Smooth muscle cell (in vitro differentiated cells): ENCODE data around the gene SALL3. TPM values are rescaled to one million over a fixed set of nuclear protein-coding genes. Genes with fewer than 3 reads are reported as not detected.

ENCODE experiments used
- DNase-seq: peaks from one replicate; lab custom pipeline; 2025; ENCODE audit not compliant: unreplicated experiment; lab: John Stamatoyannopoulos, UW
- H2AFZ ChIP-seq: fragments of 200-600 bp; sonication (generic); 2 replicates; pipeline ENCODE4 v1.6.0; 2016; ENCODE audit warnings: antibody characterized with exemption, low read depth, mild to moderate bottlenecking
- H3F3A ChIP-seq: fragments of 200-600 bp; sonication (generic); 2 replicates; pipeline ENCODE4 v1.6.0; 2017; ENCODE audit warnings: antibody characterized with exemption, low read depth
- H3K27ac ChIP-seq: fragments of 200-600 bp; sonication (generic); 2 replicates; pipeline ENCODE4 v1.5.1; 2016; ENCODE audit warnings: low read depth, mild to moderate bottlenecking
- H3K27me3 ChIP-seq: fragments of 200-600 bp; sonication (generic); 2 replicates; pipeline ENCODE4 v1.6.1; 2016; ENCODE audit warnings: low read depth, mild to moderate bottlenecking
- H3K36me3 ChIP-seq: fragments of 200-600 bp; sonication (generic); 2 replicates; pipeline ENCODE4 v1.5.1; 2016; ENCODE audit warnings: low read depth
- H3K4me1 ChIP-seq: fragments of 200-600 bp; sonication (generic); 2 replicates; pipeline ENCODE4 v1.5.1; 2016; ENCODE audit warnings: low read depth
- H3K4me2 ChIP-seq: fragments of 200-600 bp; sonication (generic); 2 replicates; pipeline ENCODE4 v1.6.0; 2016; ENCODE audit warnings: mild to moderate bottlenecking
- H3K4me3 ChIP-seq: fragments of 200-600 bp; sonication (generic); 2 replicates; pipeline ENCODE4 v1.5.1; 2016; ENCODE audit warnings: mild to moderate bottlenecking
- H3K79me2 ChIP-seq: fragments of 200-600 bp; sonication (generic); 2 replicates; pipeline ENCODE4 v1.6.0; 2016; ENCODE audit warnings: low read depth, mild to moderate bottlenecking
- H3K9ac ChIP-seq: fragments of 200-600 bp; sonication (generic); 2 replicates; pipeline ENCODE4 v1.6.0; 2016; ENCODE audit warnings: low read depth
- H3K9me3 ChIP-seq: fragments of 200-600 bp; sonication (generic); replicated peaks from 2 replicates; pipeline ENCODE4 v1.5.1; 2016; ENCODE audit warnings: low read depth
- H4K20me1 ChIP-seq: fragments of 200-600 bp; sonication (generic); 2 replicates; pipeline ENCODE4 v1.6.0; 2016; ENCODE audit warnings: low read depth
- CTCF ChIP-seq: fragments of 200-600 bp; sonication (generic); IDR thresholded peaks from 2 replicates; pipeline ENCODE4 v1.5.1; 2017; ENCODE audit warnings: borderline replicate concordance, mild to moderate bottlenecking, antibody characterized with exemption; ENCODE audit not compliant: insufficient read depth, poor library complexity, severe bottlenecking
- WGBS: methylation state at CpG from one replicate; pipeline ENCODE4 v1.1.7; 2016; ENCODE audit warnings: low lambda C conversion rate; 5-methylcytosine and 5-hydroxymethylcytosine counted together
- polyA plus RNA-seq: library from polyadenylated mRNA; unstranded; fragments of >200 nt; fragmentation: Nextera tagmentation; extraction: Ambion mirVana; gene quantifications from 2 replicates; pipeline ENCODE4 v1.2.1, GENCODE V29; 2016
- total RNA-seq: library from RNA; depleted of rRNA; stranded (reverse); fragments of >200 nt; gene quantifications from 2 replicates; pipeline ENCODE4 v1.2.3, GENCODE V29; 2014

The SALL3 gene
- total and polyA plus RNA-seq, 2 experiments from 2014 or later, result 0.81 to 1.00 TPM

- no peaks in the 10 kb centered on the region for H4K20me1 ChIP-seq
- no peak overlapping the region for H3K27ac ChIP-seq
- no peak for DNase-seq
- no peaks in the 10 kb centered on the region for H3F3A ChIP-seq
- no peaks in the 10 kb centered on the region for H3K79me2 ChIP-seq
- peaks cover 9% of the 10 kb centered on the region for H3K4me1 ChIP-seq
- H3K4me3 ChIP-seq, result no peak overlapping the region
- WGBS, result 94% methylated on average over 13 of the region's 13 CpGs
- H3K9me3 ChIP-seq, result no peaks in the 10 kb centered on the region
- H3K36me3 ChIP-seq, result no peaks in the 10 kb centered on the region
- H3K4me2 ChIP-seq, result no peak overlapping the region
- H3K9ac ChIP-seq, result no peak overlapping the region
- no peak overlapping the region for H2AFZ ChIP-seq
- H3K27me3 ChIP-seq, result no peaks in the 10 kb centered on the region
- no peak for TF ChIP-seq CTCF
These were observed 30.9 kb upstream of the SALL3 start for GRCh38 chr18:78948707-78949106.

- no peak for TF ChIP-seq CTCF
- DNase-seq, result no peak
- WGBS, result 93% methylated on average over 17 of the region's 17 CpGs
These were observed 30.4 kb upstream of the SALL3 start for GRCh38 chr18:78949216-78949615.

GRCh38 chr18:78950386-78950785 is 29.2 kb upstream of the SALL3 start:
- H3K27ac ChIP-seq, result no peak overlapping the region
- H3F3A ChIP-seq, result no peaks in the 10 kb centered on the region
- no peak overlapping the region for H3K4me2 ChIP-seq
- H2AFZ ChIP-seq, result no peak overlapping the region
- H3K27me3 ChIP-seq, result no peaks in the 10 kb centered on the region
- WGBS, result 88% methylated on average over 10 of the region's 10 CpGs
- no peaks in the 10 kb centered on the region for H3K36me3 ChIP-seq
- H3K9ac ChIP-seq, result no peak overlapping the region
- H3K9me3 ChIP-seq, result no peaks in the 10 kb centered on the region
- H3K79me2 ChIP-seq, result no peaks in the 10 kb centered on the region
- H3K4me1 ChIP-seq, result peaks cover 9% of the 10 kb centered on the region
- DNase-seq, result no peak
- no peak overlapping the region for H3K4me3 ChIP-seq
- TF ChIP-seq CTCF, result no peak
- H4K20me1 ChIP-seq, result no peaks in the 10 kb centered on the region

More at GRCh38 chr18:78949216-78949615, 30.4 kb upstream of the SALL3 start:
- Histone ChIP-seq H4K20me1 (no peaks in the 10 kb centered on the region), H3K4me2 (no peak overlapping the region), H2AFZ (no peak overlapping the region), H3K27me3 (no peaks in the 10 kb centered on the region), H3K9me3 (no peaks in the 10 kb centered on the region), H3K9ac (no peak overlapping the region), H3K27ac (no peak overlapping the region), H3K4me3 (no peak overlapping the region), H3F3A (no peaks in the 10 kb centered on the region), H3K36me3 (no peaks in the 10 kb centered on the region), H3K4me1 (peaks cover 9% of the 10 kb centered on the region), H3K79me2 (no peaks in the 10 kb centered on the region)

DNA sequence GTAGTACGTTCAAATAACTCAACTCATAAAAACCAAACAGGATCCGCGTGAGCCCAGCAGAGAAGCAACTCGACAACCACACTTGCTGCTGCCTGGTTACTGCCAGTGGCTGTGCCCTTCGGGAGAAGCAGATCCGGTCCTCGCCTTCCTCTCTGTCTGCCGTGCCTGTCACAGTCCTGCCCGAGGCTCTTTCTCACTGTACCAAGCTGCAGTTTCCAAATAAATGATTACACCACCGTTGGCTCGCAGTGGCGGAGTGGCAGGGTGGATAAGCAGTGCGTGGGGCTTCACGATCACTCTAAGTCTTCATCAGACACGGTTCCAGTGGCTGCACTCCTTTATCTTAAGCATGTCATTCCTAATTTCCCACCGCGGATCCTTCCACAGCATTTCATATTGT is 26.1 kb upstream of the SALL3 start:
- H4K20me1 ChIP-seq, result no peaks in the 10 kb centered on the region
- H3K4me2 ChIP-seq, result no peak overlapping the region
- H3K9me3 ChIP-seq, result no peaks in the 10 kb centered on the region
- no peak overlapping the region for H3K27ac ChIP-seq
- H2AFZ ChIP-seq, result no peak overlapping the region
- no peak for DNase-seq
- H3K4me1 ChIP-seq, result no peaks in the 10 kb centered on the region
- H3K36me3 ChIP-seq, result no peaks in the 10 kb centered on the region
- no peak for TF ChIP-seq CTCF
- no peaks in the 10 kb centered on the region for H3K27me3 ChIP-seq
- H3F3A ChIP-seq, result no peaks in the 10 kb centered on the region
- 90% methylated on average over 17 of the region's 17 CpGs for WGBS
- H3K79me2 ChIP-seq, result no peaks in the 10 kb centered on the region
- H3K4me3 ChIP-seq, result no peak overlapping the region
- H3K9ac ChIP-seq, result no peak overlapping the region
